RCC 7860 (cell line): ENCODE measurements around the gene STAG2.
"Not testable (repeated sequence)": the region's sequence is repeated elsewhere in the genome, so short reads cannot be mapped to it uniquely, and the experiment has no call there.

Experiments
- DNase-seq: peaks from one replicate; pipeline ENCODE4 v3.0.0-alpha.2; 2015; ENCODE audit warnings: low spot score
- FAIRE-seq: peaks from 2 replicates; lab custom pipeline; 2012; peaks lifted over from hg19 to GRCh38; lab: Jason Lieb, UNC

Gene STAG2

DNA sequence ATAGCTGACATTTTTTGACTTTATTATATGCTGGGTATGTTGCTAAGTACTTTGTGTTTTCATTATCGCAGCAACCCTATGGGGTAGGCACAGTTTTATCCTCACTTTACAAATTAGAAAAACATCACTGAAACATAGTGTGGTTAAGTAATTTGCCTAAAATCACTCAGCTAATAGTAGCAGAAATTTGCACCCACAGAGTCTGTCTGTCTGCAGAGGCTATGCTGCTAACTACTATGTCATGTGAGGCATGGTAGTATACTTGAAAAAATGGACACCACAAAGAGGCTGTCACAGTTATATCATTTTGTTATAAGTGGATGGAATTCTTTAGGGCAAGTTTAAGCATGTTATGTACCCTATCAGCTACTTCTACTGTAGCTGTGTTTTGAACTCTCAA, 69.0 kb downstream of the STAG2 start:
- DNase-seq: no peak
- no peak for FAIRE-seq

DNA sequence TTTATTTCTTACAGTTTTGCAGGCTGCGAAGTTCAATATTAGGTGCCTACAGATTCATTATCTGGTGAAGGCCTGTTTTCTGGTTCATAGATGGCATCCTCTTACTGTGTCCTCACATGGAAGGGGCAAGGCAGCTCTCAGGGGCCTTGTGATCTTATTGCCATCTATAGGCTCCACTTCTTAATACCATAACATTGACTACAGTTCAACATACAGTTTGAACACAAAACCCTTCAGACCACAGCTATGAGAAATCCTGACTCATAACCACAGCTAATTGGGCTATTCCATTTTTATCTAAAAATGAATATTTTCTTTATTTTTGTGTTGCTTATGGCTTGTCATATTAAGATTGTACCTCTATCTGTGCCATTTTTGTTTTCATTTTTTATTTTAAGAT, 72.3 kb downstream of the STAG2 start:
- no peak for DNase-seq
- peak; percentile 66 for FAIRE-seq

DNA sequence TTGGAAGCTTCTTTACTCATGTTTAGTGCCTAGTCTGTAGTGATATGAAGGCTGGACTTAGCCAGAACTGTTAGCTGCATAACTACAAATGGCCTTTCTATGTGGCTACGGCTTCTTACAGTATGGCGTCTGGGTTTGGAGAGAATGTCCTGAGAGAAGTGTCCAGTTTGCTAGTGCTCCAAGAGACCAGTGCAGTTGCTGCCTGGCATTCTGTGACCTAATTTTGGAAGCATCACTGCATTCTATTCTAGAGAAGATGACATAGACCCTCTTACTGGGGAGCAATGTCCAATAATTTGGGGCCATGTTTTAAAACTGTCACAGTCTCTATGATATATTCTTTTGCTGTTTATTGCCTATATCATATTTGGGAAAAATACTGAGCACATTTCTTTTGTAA, 74.2 kb downstream of the STAG2 start:
- no peak for DNase-seq
- FAIRE-seq: no peak

DNA sequence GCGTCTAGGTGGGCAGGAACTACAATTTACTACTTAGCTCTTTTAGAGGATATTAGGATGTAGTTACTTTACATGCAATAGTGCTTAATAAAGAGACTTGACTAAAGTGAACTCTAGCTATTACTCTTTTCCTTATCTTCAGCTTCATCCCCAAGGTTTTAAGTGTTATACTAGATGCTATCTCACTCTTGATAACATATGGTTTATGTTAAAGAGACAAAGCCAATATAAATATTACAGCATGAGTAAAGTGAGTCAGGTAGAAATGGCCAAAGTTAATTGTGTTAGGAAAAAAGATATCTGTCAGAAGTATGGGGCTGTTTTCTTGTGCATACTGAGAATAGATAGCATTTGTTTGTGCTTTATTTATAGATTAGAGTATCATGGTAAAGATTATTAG, 80.5 kb downstream of the STAG2 start:
- no peak for FAIRE-seq
- DNase-seq: no peak

DNA sequence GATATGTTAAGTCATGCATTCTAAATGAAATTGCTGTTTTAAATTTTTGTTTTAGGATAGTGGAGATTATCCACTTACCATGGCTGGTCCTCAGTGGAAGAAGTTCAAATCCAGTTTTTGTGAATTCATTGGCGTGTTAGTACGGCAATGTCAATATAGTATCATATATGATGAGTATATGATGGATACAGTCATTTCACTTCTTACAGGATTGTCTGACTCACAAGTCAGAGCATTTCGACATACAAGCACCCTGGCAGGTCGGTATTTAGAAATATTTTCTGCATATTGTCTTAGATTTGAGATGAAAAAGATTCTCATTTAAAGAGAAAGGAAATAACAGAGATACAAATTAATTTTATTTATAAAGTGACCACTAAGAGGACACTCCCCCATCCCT, 83.6 kb downstream of the STAG2 start:
- DNase-seq (no peak), FAIRE-seq (no peak)

DNA sequence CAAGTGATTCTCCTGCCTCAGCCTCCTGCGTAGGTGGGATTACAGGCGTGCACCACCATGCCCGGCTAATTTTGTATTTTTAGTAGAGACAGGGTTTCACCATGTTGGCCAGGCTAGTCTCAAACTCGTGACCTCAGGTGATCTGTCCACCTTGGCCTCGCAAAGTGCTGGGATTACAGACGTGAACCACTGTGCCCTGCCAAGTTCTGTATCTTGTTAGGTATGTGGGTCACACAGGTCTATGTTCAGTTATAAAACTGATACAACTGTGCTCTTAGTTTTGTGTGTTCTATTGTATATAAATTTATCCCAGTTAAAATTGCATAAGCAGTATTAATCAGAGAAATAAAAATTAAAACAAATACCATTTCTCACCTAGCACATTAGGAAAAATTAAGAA, 122.9 kb downstream of the STAG2 start:
- not testable (repeated sequence) for FAIRE-seq, DNase-seq

DNA sequence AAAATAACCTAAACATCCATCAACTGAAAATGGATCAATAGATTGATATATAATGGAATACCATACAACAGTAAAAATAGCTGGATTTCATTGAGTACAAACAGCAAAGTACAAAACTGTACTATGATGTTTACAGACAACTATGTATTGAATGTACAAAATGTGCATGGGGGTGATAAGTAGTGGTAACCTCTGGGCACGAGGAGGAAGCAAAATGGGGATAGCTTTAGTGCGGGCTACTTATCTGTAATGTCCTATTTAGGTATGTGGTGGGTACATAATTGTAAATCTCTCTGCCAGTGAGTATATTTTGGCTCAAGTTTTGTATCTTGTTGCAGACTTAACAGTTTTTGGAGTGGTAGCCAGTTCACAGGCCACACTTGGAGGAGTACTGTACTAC, 123.6 kb downstream of the STAG2 start:
- FAIRE-seq (no peak), DNase-seq (no peak)

DNA sequence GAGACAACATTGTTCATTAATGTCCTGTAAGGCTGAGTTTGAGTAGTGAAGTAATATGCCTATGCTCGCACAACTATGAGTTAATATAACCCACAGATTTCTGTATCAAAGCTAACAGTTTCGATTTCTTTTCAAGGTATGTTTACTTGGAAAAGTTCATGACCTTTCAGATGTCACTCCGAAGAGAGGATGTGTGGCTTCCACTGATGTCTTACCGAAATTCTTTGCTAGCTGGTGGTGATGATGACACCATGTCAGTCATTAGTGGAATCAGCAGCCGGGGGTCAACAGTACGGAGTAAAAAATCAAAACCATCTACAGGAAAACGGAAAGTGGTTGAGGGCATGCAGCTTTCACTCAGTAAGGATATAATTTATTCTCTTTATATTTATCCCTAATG, 124.9 kb downstream of the STAG2 start:
- no peak for DNase-seq
- no peak for FAIRE-seq

DNA sequence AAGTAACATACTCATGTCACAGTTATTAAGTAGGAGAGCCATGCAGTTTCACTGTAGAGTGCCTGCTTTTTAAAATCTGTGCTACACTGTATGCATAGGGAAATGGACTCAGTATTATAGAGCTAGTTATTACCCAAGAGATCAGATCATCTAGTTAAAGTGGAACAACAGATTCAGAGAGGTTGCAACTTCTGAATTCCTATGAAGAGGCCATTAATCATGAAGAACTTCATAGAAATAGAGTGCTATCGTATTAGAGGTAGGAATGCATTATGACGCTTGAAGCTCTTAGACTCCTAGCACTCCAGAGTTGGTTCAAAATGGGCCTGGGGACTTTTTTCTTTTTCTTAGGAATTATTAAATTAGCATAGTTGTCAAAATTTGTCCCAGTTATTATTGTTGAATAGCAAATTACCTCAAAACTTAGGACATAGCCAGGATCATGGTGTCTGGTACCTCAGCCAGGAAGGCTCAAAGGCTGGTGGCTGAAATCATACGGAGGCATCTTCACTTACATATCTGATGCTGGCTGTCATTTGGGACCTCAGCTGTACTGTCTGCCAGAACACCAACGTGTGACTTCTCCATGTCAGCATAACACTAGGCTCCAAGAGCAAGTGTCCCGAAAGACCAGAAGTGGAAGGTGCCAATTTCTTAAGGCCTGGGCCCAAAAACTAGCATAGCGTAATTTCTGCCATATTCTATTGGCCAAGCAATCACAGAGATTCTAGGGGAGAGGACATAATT, 125.7 kb downstream of the STAG2 start:
- DNase-seq: no peak
- no peak for FAIRE-seq

DNA sequence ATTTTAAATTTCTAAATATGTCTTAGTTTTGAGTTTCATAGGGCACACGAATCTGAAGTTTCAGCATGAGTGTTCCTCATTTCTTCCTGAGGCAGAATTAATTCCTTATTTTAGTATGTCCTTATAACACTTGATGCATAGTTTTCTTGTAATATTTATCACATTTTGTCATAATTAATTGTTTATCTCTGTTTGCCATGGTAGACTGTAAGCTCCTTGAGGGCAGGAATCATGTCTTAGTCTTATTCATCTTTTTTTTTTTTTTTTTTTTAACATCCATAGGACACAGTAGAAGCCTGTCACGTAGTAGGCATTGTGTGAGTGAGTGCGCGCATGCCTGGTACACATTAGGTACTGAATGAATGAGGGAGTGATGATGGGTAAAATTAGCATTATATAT, 131.7 kb downstream of the STAG2 start:
- FAIRE-seq: no peak

DNA sequence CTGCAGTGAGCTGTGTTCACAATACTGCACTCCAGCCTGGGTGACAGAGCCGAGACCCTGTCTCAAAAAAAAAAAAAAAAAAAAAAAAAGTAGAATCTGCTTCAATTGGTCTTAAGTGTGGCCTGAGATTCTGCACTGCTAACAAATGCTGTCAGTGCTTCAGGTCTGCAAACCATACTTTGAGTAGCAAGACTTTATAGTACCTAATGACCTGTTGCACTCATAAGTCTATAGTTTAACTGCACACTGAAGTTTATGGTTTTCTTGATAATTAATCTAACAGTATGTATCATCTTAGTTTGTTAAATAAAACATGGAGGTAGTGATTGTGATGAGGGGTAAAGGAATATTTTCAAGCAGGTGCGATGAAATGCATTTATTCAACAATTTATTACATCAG, 135.6 kb downstream of the STAG2 start:
- FAIRE-seq (no peak), DNase-seq (no peak)

More for the DNA sequence above, 131.7 kb downstream of the STAG2 start:
- DNase-seq: no peak

DNA sequence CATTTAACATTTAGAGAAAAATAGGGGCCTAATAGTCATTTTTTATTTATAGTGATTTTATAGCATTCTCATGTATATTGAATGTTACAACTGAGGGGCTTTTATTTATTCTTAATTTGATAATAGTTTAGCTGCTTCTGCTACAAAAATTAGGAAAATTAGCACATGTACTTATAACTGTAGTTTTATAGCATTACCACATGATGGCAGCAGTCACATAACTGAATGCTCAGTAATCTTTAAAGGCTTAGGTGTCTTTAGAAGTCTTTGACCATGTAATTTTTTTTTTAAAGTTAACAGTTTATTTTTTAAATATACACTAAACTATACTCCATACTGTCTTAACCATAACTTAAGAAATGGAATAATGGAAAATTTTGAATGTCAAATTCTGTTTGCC, 136.6 kb downstream of the STAG2 start:
- DNase-seq: peak; percentile 19
- FAIRE-seq: peak; percentile 85

DNA sequence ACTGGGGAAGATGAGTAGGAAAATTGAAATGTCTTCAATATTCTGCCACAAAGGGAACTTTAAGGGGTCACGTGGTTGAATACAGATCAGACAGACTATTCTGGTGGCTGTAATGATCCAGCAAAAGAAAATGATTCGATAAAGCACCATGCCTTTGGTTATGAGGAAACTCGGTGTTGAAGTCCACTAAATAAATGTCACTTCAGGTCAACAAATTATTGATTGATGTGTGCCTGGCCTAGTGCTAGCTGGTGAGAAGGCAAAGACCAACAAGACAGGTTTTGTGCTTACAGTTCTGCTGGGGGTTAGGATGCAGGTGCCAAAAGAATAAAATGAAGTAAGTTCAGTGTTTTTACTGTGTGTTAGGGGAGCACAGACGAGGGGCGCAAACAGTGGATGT, 142.5 kb downstream of the STAG2 start:
- FAIRE-seq: no peak
- no peak for DNase-seq

DNA sequence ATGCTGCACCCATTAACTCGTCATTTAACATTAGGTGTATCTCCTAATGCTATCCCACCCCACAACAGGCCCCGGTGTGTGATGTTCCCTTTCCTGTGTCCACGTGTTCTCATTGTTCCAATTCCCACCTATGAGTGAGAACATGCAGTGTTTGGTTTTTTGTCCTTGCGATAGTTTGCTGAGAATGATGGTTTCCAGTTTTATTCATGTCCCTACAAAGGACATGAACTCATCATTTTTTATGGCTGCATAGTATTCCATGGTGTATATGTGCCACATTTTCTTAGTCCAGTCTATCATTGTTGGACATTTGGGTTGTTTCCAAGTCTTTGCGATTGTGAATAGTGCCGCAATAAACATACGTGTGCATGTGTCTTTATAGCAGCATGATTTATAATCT, 143.0 kb downstream of the STAG2 start:
- not testable (repeated sequence) for DNase-seq, FAIRE-seq

DNA sequence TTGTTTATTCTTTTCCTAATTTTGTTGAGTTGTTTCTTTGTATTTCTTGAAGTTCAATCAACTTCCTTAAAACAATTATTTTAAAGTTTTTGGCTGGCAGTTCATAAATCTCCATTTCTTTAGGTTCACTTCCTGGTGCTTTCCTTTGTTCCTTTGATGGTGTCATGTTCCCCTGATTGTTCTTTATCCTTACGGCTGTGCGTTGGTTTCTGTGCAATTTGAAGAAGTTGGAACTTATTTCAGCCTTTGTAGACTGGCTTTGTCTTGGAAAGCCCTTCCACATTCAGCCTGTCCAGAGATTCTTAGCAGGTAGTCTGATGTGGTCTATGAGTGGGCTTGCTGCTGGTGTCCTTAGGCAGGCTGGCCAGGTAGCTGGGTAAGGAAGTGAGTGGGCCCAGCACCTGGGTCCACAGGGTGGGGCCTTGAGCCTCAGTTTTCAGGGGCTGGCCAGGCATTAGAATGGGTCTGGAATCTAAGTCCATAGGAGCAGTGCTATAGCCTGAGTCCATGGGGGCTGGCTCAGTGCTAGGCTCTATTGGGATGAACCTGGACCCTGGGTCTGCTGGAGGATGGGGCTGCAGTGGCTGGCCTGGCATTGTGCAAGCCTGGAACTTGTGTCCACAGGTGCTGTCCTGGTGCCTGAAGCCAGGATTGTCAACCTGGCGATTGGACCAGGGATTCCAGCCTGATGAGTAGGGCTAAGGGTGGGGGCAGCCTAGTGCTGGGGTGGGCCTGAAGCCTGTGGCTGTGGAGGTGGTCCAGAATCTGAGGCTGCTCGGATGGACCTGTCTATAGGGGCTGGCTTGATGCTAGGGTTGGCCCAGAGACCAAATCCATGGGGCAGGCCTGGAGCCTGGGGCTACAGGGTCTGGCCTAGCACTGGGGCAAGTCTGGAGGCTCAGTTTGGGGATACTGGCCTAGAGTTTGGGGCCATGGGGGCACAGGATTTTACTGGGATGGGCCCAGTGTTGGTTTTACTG, 152.4 kb downstream of the STAG2 start:
- DNase-seq (no peak), FAIRE-seq (no peak)

DNA sequence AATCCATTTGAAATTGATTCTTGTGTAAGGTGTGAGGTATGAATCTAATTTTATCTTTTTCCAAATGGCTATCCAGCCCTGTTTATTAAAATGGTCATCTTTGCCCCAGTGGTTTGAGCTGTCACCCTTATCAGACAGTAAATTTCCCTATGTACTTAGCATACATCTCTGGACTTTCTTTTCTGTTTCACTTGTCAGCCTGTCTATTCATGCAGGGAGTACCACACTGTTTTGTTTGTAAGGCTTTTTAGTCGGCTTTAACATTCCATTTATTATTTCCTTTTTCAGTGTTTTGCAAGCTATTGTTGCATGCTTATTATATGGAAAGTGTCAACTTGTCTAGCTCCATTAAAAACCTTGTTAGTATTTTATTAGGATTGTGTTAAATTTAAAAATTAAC, 155.8 kb downstream of the STAG2 start:
- DNase-seq: no peak
- no peak for FAIRE-seq

DNA sequence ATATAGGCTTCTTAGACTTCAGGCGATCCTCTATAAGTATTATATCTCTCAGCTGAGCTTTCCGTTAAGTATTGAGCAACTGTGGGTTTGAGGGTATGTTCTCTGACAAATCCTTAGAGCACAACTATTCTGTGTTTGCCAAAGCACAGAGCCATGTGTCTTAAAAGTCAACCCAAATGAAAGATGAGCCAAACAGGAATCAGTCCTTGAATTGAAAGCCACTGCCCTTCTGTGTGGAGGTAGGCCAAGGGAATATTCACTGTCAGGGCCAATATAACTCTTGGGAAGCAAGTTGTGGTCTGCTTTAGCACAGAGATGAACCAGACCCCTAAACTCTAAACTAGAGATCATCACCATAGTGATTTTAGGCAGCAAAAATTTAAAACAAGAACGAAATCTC, 164.0 kb downstream of the STAG2 start:
- FAIRE-seq: no peak
- no peak for DNase-seq

DNA sequence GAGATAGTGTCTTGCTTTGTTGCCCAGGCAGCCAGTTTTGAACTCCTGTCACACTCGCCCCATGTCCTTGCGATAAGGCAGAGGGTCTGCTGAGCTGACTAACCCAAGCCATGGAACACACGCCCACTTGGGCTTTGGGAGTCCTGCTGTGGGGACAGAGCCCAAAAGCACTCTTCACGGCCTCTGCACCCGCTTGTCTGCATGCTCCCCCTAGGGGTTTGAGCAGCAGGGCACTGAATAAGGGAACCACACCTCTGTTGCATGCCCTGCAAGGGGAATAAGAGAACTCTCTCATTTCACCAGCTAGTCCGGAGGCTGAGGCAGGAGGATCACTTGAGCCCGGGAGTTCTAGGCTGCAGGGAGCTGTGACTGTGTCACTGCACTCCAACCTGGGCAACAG, 166.0 kb downstream of the STAG2 start:
- no peak for DNase-seq

DNA sequence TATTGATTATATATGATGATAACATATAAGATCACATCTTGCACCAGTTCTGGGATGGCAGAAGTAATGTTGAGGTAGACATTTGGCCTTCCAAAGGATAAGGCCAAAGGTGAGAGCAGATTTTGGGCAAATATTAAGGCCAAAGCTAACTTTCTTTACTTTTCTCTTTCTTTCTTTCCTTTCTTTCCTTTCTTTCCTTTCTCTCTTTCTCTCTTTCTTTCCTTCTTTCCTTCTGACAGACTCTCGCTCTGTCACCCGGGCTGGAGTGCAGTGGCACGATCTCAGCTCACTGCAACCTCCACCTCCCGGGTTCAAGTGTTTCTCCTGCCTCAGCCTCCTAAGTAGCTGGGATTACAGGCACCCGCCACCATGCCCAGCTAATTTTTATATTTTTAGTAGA, 170.9 kb downstream of the STAG2 start:
- not testable (repeated sequence) for FAIRE-seq

More for the DNA sequence above, 166.0 kb downstream of the STAG2 start:
- FAIRE-seq: no peak

DNA sequence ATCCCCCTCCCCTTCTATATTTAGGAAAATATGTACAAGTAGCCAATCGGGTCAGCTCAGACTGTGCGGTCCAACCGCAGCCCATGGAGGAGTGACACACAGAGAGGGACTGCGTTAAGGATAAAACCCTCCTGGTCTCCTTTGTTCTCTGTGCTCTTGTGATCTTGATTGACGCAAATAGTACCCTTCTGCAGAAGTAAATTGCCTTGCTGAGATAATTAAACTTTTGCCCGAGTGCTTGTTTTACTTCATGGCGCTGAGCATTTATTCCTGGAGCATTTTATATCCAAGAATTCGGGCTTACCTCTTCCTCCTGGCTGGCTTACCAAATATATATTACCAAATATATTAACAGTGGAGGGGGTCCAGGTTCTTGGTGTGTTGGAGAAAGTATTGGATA, 184.2 kb downstream of the STAG2 start:
- no peak for DNase-seq
- FAIRE-seq: no peak

More for the DNA sequence above, 170.9 kb downstream of the STAG2 start:
- not testable (repeated sequence) for DNase-seq

DNA sequence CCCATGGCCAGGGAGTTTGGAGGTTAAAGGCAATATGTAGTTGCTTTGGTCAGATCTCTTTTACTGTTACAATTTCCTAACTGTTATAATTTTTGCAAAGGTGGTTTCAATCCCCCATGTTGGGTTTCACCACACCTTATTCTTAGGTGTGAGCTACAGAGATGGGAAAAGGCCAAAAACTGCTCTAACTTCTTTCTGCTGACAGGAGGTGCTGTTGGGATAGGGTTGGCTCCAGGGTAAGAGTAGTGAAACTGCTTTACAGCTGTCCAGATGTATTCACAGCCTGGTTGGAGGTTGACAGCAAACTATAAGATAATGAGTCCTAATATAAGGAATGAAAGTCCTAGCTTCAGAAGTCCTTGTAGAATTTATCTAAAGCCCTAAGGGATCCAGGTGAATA, 189.7 kb downstream of the STAG2 start:
- no peak for DNase-seq
- no peak for FAIRE-seq
